Caco-2 (cell line): ENCODE data around the gene SEC24A. TPM values are rescaled to one million over a fixed set of nuclear protein-coding genes. Genes with fewer than 3 reads are reported as not detected.
"Not testable (repeated sequence)": the region's sequence is repeated elsewhere in the genome, so short reads cannot be mapped to it uniquely, and the experiment has no call there.

ENCODE experiments used
- Bru-seq: library from RNA; stranded (reverse); fragments of 400-500 nt; gene quantifications from one replicate; lab custom pipeline; 2021; lab: Mats Ljungman, UMichigan
- BruChase-seq, 2 experiments: library from RNA; stranded (reverse); fragments of 400-500 nt; gene quantifications; one replicate each; lab custom pipeline; 2021; lab: Mats Ljungman, UMichigan
- BruUV-seq: library from RNA; stranded (reverse); fragments of 400-500 nt; replicated peaks from 2 replicates; lab custom pipeline; 2021; lab: Mats Ljungman, UMichigan
- CTCF ChIA-PET: fragments of 300-600 bp; sonication (Branson Sonifier 250); formaldehyde crosslinking; loops from one replicate; lab custom pipeline; 2022; ENCODE audit warnings: antibody characterized with exemption; lab: Charles Lee
- POLR2A ChIA-PET: fragments of 300-600 bp; sonication (Branson Sonifier 250); formaldehyde crosslinking; loops from one replicate; lab custom pipeline; 2022; ENCODE audit warnings: antibody characterized with exemption; lab: Charles Lee
- DNase-seq, 2 experiments: peaks; one replicate each; pipeline versions ENCODE4 v3.0.0 to v3.0.0-alpha.2; 2020 to 2022
- H3K27me3 ChIP-seq: replicated peaks from 2 replicates; pipeline ENCODE4 v1.6.0; 2011; ENCODE audit warnings: low read length; ENCODE audit not compliant: control insufficient read depth, insufficient read depth
- H3K36me3 ChIP-seq: 2 replicates; pipeline ENCODE4 v1.5.1; 2011; ENCODE audit warnings: low read length; ENCODE audit not compliant: control insufficient read depth, insufficient read depth
- H3K4me1 ChIP-seq: fragments of 250-450 bp; sonication (Bioruptor Pico); 2 replicates; pipeline ENCODE4 v1.5.1; 2020; ENCODE audit warnings: mild to moderate bottlenecking
- H3K4me3 ChIP-seq: 2 replicates; pipeline ENCODE4 v1.5.1; 2011; ENCODE audit warnings: low read depth, mild to moderate bottlenecking, control low read depth, low read length
- H3K9me3 ChIP-seq: fragments of 250-450 bp; sonication (Bioruptor Pico); 2 replicates; pipeline ENCODE4 v1.5.1; 2020; ENCODE audit warnings: mild to moderate bottlenecking, moderate library complexity
- H3K27ac Mint-ChIP-seq: one replicate; pipeline ENCODE4 v1.8.0; 2022; ENCODE audit warnings: mixed read lengths; ENCODE audit not compliant: unreplicated experiment
- H3K27me3 Mint-ChIP-seq: one replicate; pipeline ENCODE4 v1.8.0; 2022; ENCODE audit warnings: mixed read lengths; ENCODE audit not compliant: insufficient read depth, unreplicated experiment
- H3K36me3 Mint-ChIP-seq: one replicate; pipeline ENCODE4 v1.8.0; 2022; ENCODE audit warnings: mild to moderate bottlenecking, mixed read lengths; ENCODE audit not compliant: insufficient read depth, unreplicated experiment
- H3K4me1 Mint-ChIP-seq: one replicate; pipeline ENCODE4 v1.8.0; 2022; ENCODE audit warnings: low read depth, mixed read lengths; ENCODE audit not compliant: unreplicated experiment
- H3K4me3 Mint-ChIP-seq: one replicate; pipeline ENCODE4 v1.8.0; 2022; ENCODE audit warnings: mild to moderate bottlenecking, moderate library complexity, mixed read lengths; ENCODE audit not compliant: unreplicated experiment
- H3K9me3 Mint-ChIP-seq: one replicate; pipeline ENCODE4 v1.8.0; 2022; ENCODE audit warnings: mixed read lengths; ENCODE audit not compliant: unreplicated experiment
- CTCF ChIP-seq, 2 experiments: fragments of 200-600 bp in 1 of 2; IDR thresholded peaks; 1 replicate in 1 of 2; 2 replicates in 1 of 2; pipeline versions ENCODE4 v1.5.1 to v1.8.0; 2011 to 2022; ENCODE audit warnings: antibody characterized with exemption in 1 of 2, control low read depth in 1 of 2, inconsistent platforms in 1 of 2, low read depth in 1 of 2, low read length in 1 of 2, mild to moderate bottlenecking in 1 of 2, moderate library complexity in 1 of 2; ENCODE audit not compliant: insufficient read depth in 1 of 2, severe bottlenecking in 1 of 2, unreplicated experiment in 1 of 2
- intact Hi-C: fragments of 100-400 bp; cut with micrococcal nuclease; formaldehyde crosslinking; loops from one replicate; pipeline ENCODE4 v1.10.0; 2022; ENCODE audit not compliant: unreplicated experiment
- long read RNA-seq: library from polyadenylated mRNA; stranded (forward); transcript quantifications from one replicate; pipeline ENCODE4 v2.0.0, GENCODE V29; 2022
- total RNA-seq: library from RNA; stranded (reverse); gene quantifications from 2 replicates; pipeline ENCODE4 v1.2.3, GENCODE V29; 2022

Gene SEC24A
- 47.4 and 49.9 TPM in 2 replicates for total RNA-seq
- percentile 80 among the genes with signal in this experiment for Bru-seq, nascent RNA
- percentile 89 among the genes with signal in this experiment for BruChase-seq, experiment 1, labeled RNA remaining after a 2-hour chase
- percentile 92 among the genes with signal in this experiment for BruChase-seq, experiment 2, labeled RNA remaining after a 6-hour chase
- long read RNA-seq, full-length matches to known transcripts: 33 of 52 reads
- long read RNA-seq, partial matches to known transcripts: 6 of 52 reads
- long read RNA-seq, other reads (novel, unspliced or antisense): 13 of 52 reads

- Mint-ChIP-seq H3K27ac (peak within 1 kb of the TSS; percentile 90), H3K9me3 (no peaks in the 10 kb centered on the region), H3K4me1 (no peaks in the 10 kb centered on the region), H3K36me3 (peaks cover 15% of the 10 kb centered on the region), H3K4me3 (peak within 1 kb of the TSS; percentile 82), H3K27me3 (no peaks in the 10 kb centered on the region)
- H3K36me3 ChIP-seq: peaks cover 2% of the 10 kb centered on the region; the same call in 1 of the 2 replicates
- no TSS peak for BruUV-seq
- H3K4me3 ChIP-seq: peak within 1 kb of the TSS; percentile 85
- no peaks in the 10 kb centered on the region; the same call in 1 of the 2 replicates for H3K4me1 ChIP-seq
- TF ChIP-seq CTCF (IDR thresholded peaks at IDR 0.05; ENCODE audit: insufficient read depth in 1 of 2, low read depth in 1 of 2, low read length in 1 of 2, severe bottlenecking in 1 of 2, unreplicated experiment in 1 of 2): no peak
- CTCF ChIA-PET: interaction anchor here (0.7 to 1.3 kb wide), 6 partner anchors 10 to 90 kb away, joined by 3 to 7 read pairs (median 4); partner anchors contain the start of gene CAMLG
- no peaks in the 10 kb centered on the region for H3K9me3 ChIP-seq
- intact Hi-C loops: loop anchor here (1.0 kb wide), 2 partner anchors 11 to 16 kb away; partner anchors contain the start of gene SAR1B
- no peaks in the 10 kb centered on the region for H3K27me3 ChIP-seq
- peak; percentile 94 to 95 for DNase-seq
- POLR2A ChIA-PET: interaction anchor here (0.5 to 1.2 kb wide), 5 partner anchors 9 to 266 kb away, joined by 3 to 9 read pairs (median 4); no protein-coding TSS in a partner anchor
These were observed at the start of gene SEC24A for GRCh38 chr5:134648425-134649162. SEC24A (plus strand) TSS chr5:134648785; CDS start chr5:134649077, 292 bp downstream.

DNA sequence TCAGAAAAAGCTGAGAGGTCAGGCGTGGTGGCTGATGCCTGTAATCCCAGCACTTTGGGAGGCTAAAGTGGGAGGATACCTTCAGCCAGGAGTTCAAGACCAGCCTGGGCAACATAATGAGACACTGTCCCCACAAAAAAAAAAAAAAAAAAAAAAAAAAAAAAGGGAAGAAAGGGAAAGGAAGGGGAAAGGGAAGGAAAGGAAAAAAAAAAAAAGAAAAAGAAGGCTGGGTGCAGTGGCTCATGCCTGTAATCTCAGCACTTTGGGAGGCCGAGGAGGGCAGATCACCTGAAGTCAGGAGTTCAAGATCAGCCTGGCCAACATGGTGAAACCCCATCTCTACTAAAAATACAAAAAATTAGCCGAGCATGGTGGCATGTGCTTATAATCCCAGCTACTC lies 48.8 kb upstream of the SEC24A start:
- BruUV-seq, DNase-seq, H3K27me3 Mint-ChIP-seq, H3K36me3 ChIP-seq, H3K4me3 ChIP-seq, H3K4me1 ChIP-seq, H3K9me3 ChIP-seq, H3K4me3 Mint-ChIP-seq, H3K4me1 Mint-ChIP-seq, H3K27me3 ChIP-seq, H3K27ac Mint-ChIP-seq, intact Hi-C loops, H3K9me3 Mint-ChIP-seq: not testable (repeated sequence)
- H3K36me3 Mint-ChIP-seq: peaks cover 31% of the 10 kb centered on the region
- CTCF ChIA-PET: interaction anchor here (0.6 kb wide), 1 partner anchor 138 kb away, joined by 3 read pairs; the partner anchor contains the start of gene CAMLG
- POLR2A ChIA-PET: interaction anchor here (0.6 kb wide), 1 partner anchor 112 kb away, joined by 6 read pairs; no protein-coding TSS in a partner anchor

GRCh38 chr5:134600600-134600999 lies 48.0 kb upstream of the SEC24A start:
- Mint-ChIP-seq H3K4me3 (no peak overlapping the region), H3K36me3 (peaks cover 38% of the 10 kb centered on the region), H3K4me1 (no peaks in the 10 kb centered on the region), H3K27me3 (no peaks in the 10 kb centered on the region), H3K9me3 (no peaks in the 10 kb centered on the region), H3K27ac (no peak overlapping the region)
- no peaks in the 10 kb centered on the region for H3K4me1 ChIP-seq
- no peak overlapping the region for H3K4me3 ChIP-seq
- ChIA-PET POLR2A (interaction anchor here (0.6 kb wide), 1 partner anchor 111 kb away, joined by 6 read pairs; no protein-coding TSS in a partner anchor), CTCF (no interaction called here)
- DNase-seq: no peak
- intact Hi-C loops: no loop called here
- TF ChIP-seq CTCF (IDR thresholded peaks at IDR 0.05; ENCODE audit: insufficient read depth in 1 of 2, low read depth in 1 of 2, low read length in 1 of 2, severe bottlenecking in 1 of 2, unreplicated experiment in 1 of 2): no peak
- H3K27me3 ChIP-seq: no peaks in the 10 kb centered on the region
- H3K9me3 ChIP-seq: no peaks in the 10 kb centered on the region
- BruUV-seq: no TSS peak
- H3K36me3 ChIP-seq: no peaks in the 10 kb centered on the region
